HCT116 (cell line): ENCODE results near the gene ZBTB24.

Experiments used
- EGR1 ChIP-seq: IDR thresholded peaks from 2 replicates; pipeline ENCODE4 v1.6.1; 2012; ENCODE audit warnings: low read depth
- EZH2 ChIP-seq: fragments of 200-600 bp; sonication (generic); IDR thresholded peaks from 2 replicates; pipeline ENCODE4 v1.6.1; 2017; ENCODE audit warnings: antibody characterized with exemption, mixed run types
- JUND ChIP-seq: IDR thresholded peaks from 2 replicates; pipeline ENCODE4 v1.6.1; 2012
- POLR2A ChIP-seq: IDR thresholded peaks from 2 replicates; pipeline ENCODE4 v1.7.0; 2011; ENCODE audit warnings: borderline replicate concordance; ENCODE audit not compliant: insufficient read depth, insufficient read length; ENCODE audit errors: extremely low read depth
- POLR2AphosphoS5 ChIP-seq: IDR thresholded peaks from 2 replicates; pipeline ENCODE4 v1.6.1; 2011; ENCODE audit warnings: mild to moderate bottlenecking, low read depth, low read length, moderate library complexity
- RAD21 ChIP-seq: IDR thresholded peaks from 2 replicates; pipeline ENCODE4 v1.6.1; 2012; ENCODE audit warnings: low read depth, mild to moderate bottlenecking
- TF ChIP-seq, protein P1 (sequence below), 3 experiments: fragments of 200-600 bp in 1 of 3; sonication (generic) in 1 of 3; IDR thresholded peaks in 2 of 3; conservative IDR thresholded peaks in 1 of 3; 2 replicates each; pipeline ENCODE4 v1.5.1; 2012 to 2017; ENCODE audit warnings: low read depth in 2 of 3, low read length in 2 of 3, antibody characterized with exemption in 1 of 3, borderline replicate concordance in 1 of 3, control low read depth in 1 of 3, mild to moderate bottlenecking in 1 of 3, mixed read lengths in 1 of 3, mixed run types in 1 of 3, moderate library complexity in 1 of 3; ENCODE audit not compliant: insufficient read depth in 1 of 3

DNA sequence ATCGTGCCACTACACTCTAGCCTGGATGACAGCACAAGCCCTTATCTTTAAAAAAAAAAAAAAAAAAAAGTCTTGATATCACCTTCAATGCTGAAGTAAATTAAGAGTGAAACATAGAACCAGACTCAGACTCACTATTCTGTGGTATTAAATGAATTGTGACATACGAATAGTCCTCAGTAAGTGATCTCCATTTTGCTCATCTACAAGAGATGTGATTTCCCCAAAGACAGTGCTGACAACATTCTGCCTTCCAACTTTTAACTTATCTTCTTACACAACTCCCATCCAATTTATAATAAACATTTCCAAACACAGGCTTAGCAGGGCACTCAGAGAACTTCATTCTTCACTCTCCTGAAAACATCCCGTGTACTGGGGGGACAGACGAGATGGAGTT, 8.0 kb downstream of the ZBTB24 start:
- TF ChIP-seq, protein P1, sequence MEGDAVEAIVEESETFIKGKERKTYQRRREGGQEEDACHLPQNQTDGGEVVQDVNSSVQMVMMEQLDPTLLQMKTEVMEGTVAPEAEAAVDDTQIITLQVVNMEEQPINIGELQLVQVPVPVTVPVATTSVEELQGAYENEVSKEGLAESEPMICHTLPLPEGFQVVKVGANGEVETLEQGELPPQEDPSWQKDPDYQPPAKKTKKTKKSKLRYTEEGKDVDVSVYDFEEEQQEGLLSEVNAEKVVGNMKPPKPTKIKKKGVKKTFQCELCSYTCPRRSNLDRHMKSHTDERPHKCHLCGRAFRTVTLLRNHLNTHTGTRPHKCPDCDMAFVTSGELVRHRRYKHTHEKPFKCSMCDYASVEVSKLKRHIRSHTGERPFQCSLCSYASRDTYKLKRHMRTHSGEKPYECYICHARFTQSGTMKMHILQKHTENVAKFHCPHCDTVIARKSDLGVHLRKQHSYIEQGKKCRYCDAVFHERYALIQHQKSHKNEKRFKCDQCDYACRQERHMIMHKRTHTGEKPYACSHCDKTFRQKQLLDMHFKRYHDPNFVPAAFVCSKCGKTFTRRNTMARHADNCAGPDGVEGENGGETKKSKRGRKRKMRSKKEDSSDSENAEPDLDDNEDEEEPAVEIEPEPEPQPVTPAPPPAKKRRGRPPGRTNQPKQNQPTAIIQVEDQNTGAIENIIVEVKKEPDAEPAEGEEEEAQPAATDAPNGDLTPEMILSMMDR (IDR thresholded peaks at IDR 0.05 in 2 of 3, conservative IDR thresholded peaks at IDR 0.05 in 1 of 3; ENCODE audit: borderline replicate concordance in 1 of 3, insufficient read depth in 1 of 3, low read depth in 2 of 3, low read length in 2 of 3), result no peak
- no peak for TF ChIP-seq POLR2A
- no peak for TF ChIP-seq EGR1
- no peak for TF ChIP-seq EZH2
- TF ChIP-seq JUND, result no peak
- TF ChIP-seq RAD21, result no peak
- TF ChIP-seq POLR2AphosphoS5, result no peak
